ENCODE results near the gene DIP2C. TPM values are rescaled to one million over a fixed set of nuclear protein-coding genes. Genes with fewer than 3 reads are reported as not detected.
A peak's percentile ranks its signal among the peaks of the same experiment; 100 is the strongest.

DIP2C gene
- total RNA-seq, 1 experiment from 2014 or later, result 11.0 TPM

DNA sequence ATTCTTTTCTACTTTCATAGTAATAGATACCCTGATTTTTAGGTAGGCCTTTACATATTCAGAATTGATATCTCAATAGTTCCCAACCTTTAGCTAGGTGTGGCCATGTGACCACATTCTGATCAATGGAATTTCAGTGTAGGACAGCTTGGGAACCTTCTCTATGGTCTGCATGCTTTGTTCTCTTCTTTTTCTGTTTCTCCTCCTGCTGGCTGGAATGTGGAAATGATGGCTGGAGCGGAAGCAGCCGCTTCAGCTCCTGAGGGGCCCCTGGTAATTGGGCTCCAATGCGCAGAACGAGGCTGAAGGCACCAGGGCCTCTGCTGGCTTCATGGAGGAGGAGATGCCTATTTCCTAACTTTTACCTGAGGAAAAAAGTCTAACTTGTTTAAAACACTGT lies 401.7 kb downstream of the DIP2C start:
- CTCF ChIA-PET, result no interaction called here
- DNase-seq, result no peak
- TF ChIP-seq, protein P1, sequence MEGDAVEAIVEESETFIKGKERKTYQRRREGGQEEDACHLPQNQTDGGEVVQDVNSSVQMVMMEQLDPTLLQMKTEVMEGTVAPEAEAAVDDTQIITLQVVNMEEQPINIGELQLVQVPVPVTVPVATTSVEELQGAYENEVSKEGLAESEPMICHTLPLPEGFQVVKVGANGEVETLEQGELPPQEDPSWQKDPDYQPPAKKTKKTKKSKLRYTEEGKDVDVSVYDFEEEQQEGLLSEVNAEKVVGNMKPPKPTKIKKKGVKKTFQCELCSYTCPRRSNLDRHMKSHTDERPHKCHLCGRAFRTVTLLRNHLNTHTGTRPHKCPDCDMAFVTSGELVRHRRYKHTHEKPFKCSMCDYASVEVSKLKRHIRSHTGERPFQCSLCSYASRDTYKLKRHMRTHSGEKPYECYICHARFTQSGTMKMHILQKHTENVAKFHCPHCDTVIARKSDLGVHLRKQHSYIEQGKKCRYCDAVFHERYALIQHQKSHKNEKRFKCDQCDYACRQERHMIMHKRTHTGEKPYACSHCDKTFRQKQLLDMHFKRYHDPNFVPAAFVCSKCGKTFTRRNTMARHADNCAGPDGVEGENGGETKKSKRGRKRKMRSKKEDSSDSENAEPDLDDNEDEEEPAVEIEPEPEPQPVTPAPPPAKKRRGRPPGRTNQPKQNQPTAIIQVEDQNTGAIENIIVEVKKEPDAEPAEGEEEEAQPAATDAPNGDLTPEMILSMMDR (IDR thresholded peaks at IDR 0.05; ENCODE audit: unreplicated experiment), result peak; percentile 32
- H3K27me3 Mint-ChIP-seq (ENCODE audit: unreplicated experiment), result no peaks in the 10 kb centered on the region
- no TSS peak for BruUV-seq (replicated peaks)
- H3K36me3 Mint-ChIP-seq (ENCODE audit: insufficient read depth, unreplicated experiment), result peaks cover 7% of the 10 kb centered on the region
- H3K4me3 Mint-ChIP-seq (ENCODE audit: low read depth, unreplicated experiment), result no peak overlapping the region
- no peak overlapping the region for H3K27ac Mint-ChIP-seq (ENCODE audit: unreplicated experiment)
- intact Hi-C loops (cut with micrococcal nuclease; ENCODE audit: unreplicated experiment), result no loop called here
- H3K4me1 Mint-ChIP-seq (ENCODE audit: low read depth, unreplicated experiment), result no peaks in the 10 kb centered on the region
- no peaks in the 10 kb centered on the region for H3K9me3 Mint-ChIP-seq (ENCODE audit: low read depth, unreplicated experiment)

DNA sequence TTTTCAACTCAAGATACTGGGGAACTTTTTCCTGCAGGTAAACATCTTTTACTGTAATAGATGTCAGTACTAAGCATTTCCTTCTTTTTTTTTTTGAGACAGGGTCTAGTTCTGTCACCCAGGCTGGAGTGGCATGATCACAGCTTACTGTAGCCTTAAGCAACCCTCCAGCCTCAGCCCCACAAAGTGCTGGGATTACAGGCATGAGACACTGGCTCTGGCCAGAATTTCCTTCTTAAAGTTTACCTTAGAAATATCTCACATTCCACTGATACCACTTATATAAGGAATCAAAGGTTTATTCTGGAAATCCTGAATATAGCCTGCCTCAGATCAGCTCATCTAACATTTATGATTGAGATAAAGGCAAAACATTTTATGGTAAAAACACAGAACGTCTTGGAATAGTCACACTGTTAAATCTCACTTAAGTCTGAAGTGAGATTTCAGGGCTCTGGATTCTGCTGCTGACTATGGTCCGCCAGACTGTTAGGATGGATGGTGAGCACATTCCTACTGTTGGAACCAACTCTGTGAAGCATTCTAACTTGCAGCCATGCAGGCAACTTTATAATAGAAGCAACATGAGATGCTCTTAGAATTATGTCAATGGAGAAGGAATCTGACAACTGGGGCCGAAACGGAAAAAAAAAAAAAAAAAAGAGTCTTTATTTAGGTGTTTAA lies 402.3 kb downstream of the DIP2C start:
- TF ChIP-seq, protein P1 (IDR thresholded peaks at IDR 0.05; ENCODE audit: unreplicated experiment), result no peak
- Mint-ChIP-seq H3K4me1 (ENCODE audit: low read depth, unreplicated experiment) (no peaks in the 10 kb centered on the region), H3K9me3 (ENCODE audit: low read depth, unreplicated experiment) (no peaks in the 10 kb centered on the region), H3K27me3 (ENCODE audit: unreplicated experiment) (no peaks in the 10 kb centered on the region), H3K4me3 (ENCODE audit: low read depth, unreplicated experiment) (no peak overlapping the region), H3K27ac (ENCODE audit: unreplicated experiment) (no peak overlapping the region), H3K36me3 (ENCODE audit: insufficient read depth, unreplicated experiment) (peaks cover 7% of the 10 kb centered on the region)
- no peak for DNase-seq
- CTCF ChIA-PET, result no interaction called here
- intact Hi-C loops (cut with micrococcal nuclease; ENCODE audit: unreplicated experiment), result no loop called here
- no TSS peak for BruUV-seq (replicated peaks)

DNA sequence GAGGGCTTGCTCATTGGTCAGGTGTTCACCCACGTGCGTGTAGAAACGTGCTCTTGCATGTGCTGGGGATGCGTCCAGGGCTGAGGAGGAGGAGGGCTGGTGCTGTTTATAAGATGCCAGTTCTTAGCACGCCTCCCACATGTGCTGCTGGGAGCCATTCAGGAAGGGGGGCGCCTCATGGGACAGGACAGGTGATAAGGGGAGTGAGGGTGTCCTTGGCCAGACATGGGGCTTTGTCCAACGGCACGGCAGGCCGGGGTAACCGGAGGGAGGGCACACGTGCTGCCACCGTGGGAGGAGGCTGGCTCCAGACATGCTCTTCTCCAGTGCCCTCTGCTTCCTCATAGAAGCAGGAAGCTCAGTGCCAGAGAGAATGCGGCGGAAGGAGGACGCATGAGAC lies 404.3 kb downstream of the DIP2C start:
- Mint-ChIP-seq H3K36me3 (ENCODE audit: insufficient read depth, unreplicated experiment) (peaks cover 7% of the 10 kb centered on the region), H3K9me3 (ENCODE audit: low read depth, unreplicated experiment) (no peaks in the 10 kb centered on the region), H3K27me3 (ENCODE audit: unreplicated experiment) (no peaks in the 10 kb centered on the region), H3K4me1 (ENCODE audit: low read depth, unreplicated experiment) (no peaks in the 10 kb centered on the region), H3K4me3 (ENCODE audit: low read depth, unreplicated experiment) (no peak overlapping the region), H3K27ac (ENCODE audit: unreplicated experiment) (no peak overlapping the region)
- TF ChIP-seq, protein P1 (IDR thresholded peaks at IDR 0.05; ENCODE audit: unreplicated experiment), result no peak
- intact Hi-C loops (cut with micrococcal nuclease; ENCODE audit: unreplicated experiment), result no loop called here
- CTCF ChIA-PET, result no interaction called here
- DNase-seq, result no peak
- no TSS peak for BruUV-seq (replicated peaks)

DNA sequence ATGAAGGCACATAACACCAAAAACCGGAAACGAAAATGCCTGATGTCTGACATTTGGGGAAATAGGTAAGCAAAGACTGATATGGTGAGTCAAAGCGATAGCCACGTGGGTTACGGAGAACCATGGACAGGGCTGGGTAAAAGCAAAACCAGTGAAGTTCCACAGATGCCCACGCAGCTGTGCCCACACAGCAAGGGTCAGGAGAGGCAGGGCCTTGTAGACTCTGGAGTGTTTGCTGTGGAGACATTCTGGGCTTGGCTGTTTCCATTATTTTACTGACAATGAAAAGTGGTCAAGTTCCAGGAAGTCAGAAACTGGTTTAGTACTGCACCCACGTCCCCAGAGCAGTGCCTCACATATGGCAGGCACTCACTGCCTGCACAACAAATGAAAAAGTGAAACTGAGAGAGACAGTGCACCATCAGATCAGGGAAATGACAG lies 405.5 kb downstream of the DIP2C start:
- CTCF ChIA-PET, result no interaction called here
- Mint-ChIP-seq H3K4me1 (ENCODE audit: low read depth, unreplicated experiment) (no peaks in the 10 kb centered on the region), H3K4me3 (ENCODE audit: low read depth, unreplicated experiment) (no peak overlapping the region), H3K27ac (ENCODE audit: unreplicated experiment) (no peak overlapping the region), H3K9me3 (ENCODE audit: low read depth, unreplicated experiment) (no peaks in the 10 kb centered on the region), H3K36me3 (ENCODE audit: insufficient read depth, unreplicated experiment) (peaks cover 7% of the 10 kb centered on the region), H3K27me3 (ENCODE audit: unreplicated experiment) (no peaks in the 10 kb centered on the region)
- no TSS peak for BruUV-seq (replicated peaks)
- intact Hi-C loops (cut with micrococcal nuclease; ENCODE audit: unreplicated experiment), result no loop called here
- no peak for DNase-seq
- TF ChIP-seq, protein P1 (IDR thresholded peaks at IDR 0.05; ENCODE audit: unreplicated experiment), result no peak

Data from Calu3 (cell line).